HG03066 (cell line): Measurements from ENCODE around the gene EPS8.

Source experiments
- ATAC-seq: cut with Tn5 transposase; IDR thresholded peaks from one replicate; pipeline ENCODE4 v1.9.1; 2021; ENCODE audit warnings: low read depth; ENCODE audit not compliant: unreplicated experiment

The EPS8 gene

DNA sequence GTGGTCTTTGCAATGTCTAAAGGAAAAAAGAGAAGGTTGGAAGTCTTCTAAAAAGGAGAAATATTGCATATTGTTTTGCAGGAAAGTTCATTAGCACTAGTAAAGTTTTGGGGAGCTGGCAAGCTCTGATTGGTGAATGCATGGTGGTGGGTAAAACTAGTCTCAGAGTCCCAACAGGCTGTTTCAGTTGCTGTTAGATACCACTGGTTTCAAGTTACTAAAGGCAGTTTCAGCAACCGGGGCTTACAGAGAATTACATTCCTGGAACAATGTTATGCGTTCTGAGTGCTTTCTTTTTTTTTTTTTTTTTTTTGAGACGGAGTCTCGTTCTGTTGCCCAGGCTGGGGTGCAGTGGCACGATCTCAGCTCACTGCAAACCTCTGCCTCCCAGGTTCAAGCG is 208.2 kb downstream of the EPS8 start:
- ATAC-seq = no peak

DNA sequence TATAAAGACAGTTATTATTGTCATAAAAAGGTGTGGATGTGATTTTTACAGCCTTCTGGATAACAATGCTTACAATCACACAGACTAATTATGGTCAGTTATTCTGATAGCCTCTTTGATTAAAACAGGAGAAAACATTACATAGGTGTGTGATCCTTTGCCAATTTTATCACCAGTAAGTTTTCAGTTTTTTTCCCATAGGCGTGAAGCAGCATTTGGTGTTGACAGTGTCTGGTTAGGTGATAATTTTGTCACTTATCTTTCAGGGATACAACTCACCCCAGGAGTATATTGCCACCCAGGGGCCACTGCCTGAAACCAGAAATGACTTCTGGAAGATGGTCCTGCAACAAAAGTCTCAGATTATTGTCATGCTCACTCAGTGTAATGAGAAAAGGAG is 208.8 kb downstream of the EPS8 start:
- ATAC-seq = no peak

DNA sequence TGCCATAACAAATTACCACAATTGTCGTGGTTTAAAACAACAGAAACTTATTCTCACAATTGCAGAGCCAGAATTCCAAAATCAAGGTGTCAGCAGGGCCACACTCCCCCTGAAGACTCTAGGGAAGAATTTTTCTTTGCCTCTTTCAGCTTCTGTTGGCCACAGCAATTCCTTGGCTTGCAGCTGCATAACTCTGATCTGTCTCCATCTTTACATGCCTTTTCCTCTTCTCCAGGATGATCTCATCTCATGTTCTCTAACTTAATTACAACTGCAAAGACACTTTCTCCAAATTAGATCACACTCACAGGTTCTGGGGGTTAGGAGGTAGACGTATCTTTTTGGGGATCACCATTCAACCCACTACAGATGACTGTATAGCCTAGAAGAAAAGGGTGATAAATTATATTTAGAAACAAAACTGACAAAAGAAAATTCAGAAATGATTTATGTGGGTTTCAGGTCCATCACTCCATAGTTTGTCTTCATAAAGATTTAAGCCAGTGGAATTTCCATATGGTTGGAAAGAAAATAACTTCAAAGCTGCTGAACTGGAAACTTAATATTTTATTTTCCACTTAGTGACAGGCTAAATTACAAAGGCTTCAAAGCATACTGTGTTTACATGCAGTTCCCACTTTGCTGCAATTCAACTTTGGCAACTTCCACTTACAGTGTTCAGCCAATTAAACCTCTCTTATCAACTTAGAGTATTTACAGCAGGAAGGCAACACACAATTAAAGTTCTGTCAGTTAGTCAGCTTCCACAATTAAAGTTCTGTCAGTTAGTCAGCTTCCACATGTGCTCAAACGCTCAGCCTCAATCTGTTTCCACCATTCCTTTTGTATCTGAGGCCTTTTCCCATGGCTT is 213.3 kb downstream of the EPS8 start:
- no peak for ATAC-seq

DNA sequence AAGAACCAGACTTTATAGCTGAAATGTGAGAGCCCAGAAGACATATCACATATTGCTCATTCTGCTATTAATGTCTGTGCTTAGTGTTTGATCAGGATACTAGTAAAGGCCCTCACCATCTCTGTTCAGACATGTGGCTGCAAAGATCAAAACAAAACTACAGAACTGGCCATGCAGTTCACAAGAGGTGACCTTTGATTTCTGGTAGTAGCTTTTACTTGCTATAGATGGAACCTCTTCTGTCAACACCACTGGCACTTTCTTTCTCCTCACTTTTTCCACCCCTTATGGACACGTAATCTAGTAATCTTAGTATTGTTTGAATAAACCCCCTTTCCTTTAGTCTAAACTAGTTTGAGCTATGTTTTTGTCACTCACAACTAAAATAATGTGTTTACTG is 214.8 kb downstream of the EPS8 start:
- no peak for ATAC-seq
